ENCODE results near the gene RFX3. TPM values are rescaled to one million over a fixed set of nuclear protein-coding genes. Genes with fewer than 3 reads are reported as not detected.

Gene RFX3
- total and polyA plus RNA-seq, 2 donors (not counting 3 experiments of a cell fraction or from before 2014, with no cell fraction given), result 4.8 to 10.5 TPM

- POLR2A ChIA-PET, result no interaction called here
- Histone ChIP-seq H3K27ac (ENCODE audit: insufficient read depth, low read depth, low read length) (no peak overlapping the region), H3K4me1 (ENCODE audit: control insufficient read depth, extremely low read depth, insufficient read depth, low read length) (peaks cover 22% of the 10 kb centered on the region), H3K36me3 (ENCODE audit: control insufficient read depth in 2 of 2, extremely low read depth in 1 of 2, insufficient read depth in 2 of 2, low read length in 2 of 2) (no peaks in the 10 kb centered on the region), H3K4me3 (replicated peaks in 1 of 3; ENCODE audit: insufficient read depth in 1 of 3, low read depth in 1 of 3, low read length in 3 of 3) (no peak overlapping the region), H3K4me2 (ENCODE audit: insufficient read depth, low read length) (no peak overlapping the region), H3K9ac (replicated peaks; ENCODE audit: extremely low read depth, insufficient read depth, low read length) (no peak overlapping the region), H3K79me2 (ENCODE audit: control insufficient read depth, insufficient read depth, low read length) (no peaks in the 10 kb centered on the region), H3K9me3 (replicated peaks; ENCODE audit: control insufficient read depth, insufficient read depth, low read length) (no peaks in the 10 kb centered on the region), H2AFZ (ENCODE audit: low read depth, low read length) (no peak overlapping the region), H3K9me1 (replicated peaks; ENCODE audit: control insufficient read depth, extremely low read depth, insufficient read depth, low read length) (no peaks in the 10 kb centered on the region), H4K20me1 (replicated peaks; ENCODE audit: control insufficient read depth, extremely low read depth, insufficient read depth, low read length) (no peaks in the 10 kb centered on the region), H3K27me3 (ENCODE audit: control insufficient read depth in 2 of 2, insufficient read depth in 2 of 2, low read length in 2 of 2) (no peaks in the 10 kb centered on the region)
- intact Hi-C loops (cut with micrococcal nuclease) (no loop called here), dilution Hi-C loops (cut with MboI; ENCODE audit: extremely low pct_ligation_motif_present, low sequenced_read_pairs) (no loop called here)
- BruUV-seq (replicated peaks), result no TSS peak
- FAIRE-seq (no peak), DNase-seq (ENCODE audit: low read depth, low spot score) (no peak)
- TF ChIP-seq JUN (IDR thresholded peaks at IDR 0.05; ENCODE audit: borderline replicate concordance, insufficient read depth, insufficient read length, low read depth), result no peak
- no peak for TF ChIP-seq CTCF (IDR thresholded peaks at IDR 0.05; ENCODE audit: extremely low read depth in 1 of 2, insufficient read depth in 1 of 2, low read depth in 1 of 2, low read length in 2 of 2)
- TF ChIP-seq GATA2 (IDR thresholded peaks at IDR 0.05; ENCODE audit: insufficient read depth, insufficient read length, low read depth, low read length), result no peak
- TF ChIP-seq FOS (IDR thresholded peaks at IDR 0.05; ENCODE audit: borderline replicate concordance, insufficient read depth, low read length), result no peak
- TF ChIP-seq MYC (IDR thresholded peaks at IDR 0.05; ENCODE audit: low read depth, low read length), result no peak
- TF ChIP-seq, protein P1, sequence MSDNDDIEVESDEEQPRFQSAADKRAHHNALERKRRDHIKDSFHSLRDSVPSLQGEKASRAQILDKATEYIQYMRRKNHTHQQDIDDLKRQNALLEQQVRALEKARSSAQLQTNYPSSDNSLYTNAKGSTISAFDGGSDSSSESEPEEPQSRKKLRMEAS (IDR thresholded peaks at IDR 0.05; ENCODE audit: insufficient read depth, insufficient read length), result no peak
- no peak for TF ChIP-seq EZH2 (IDR thresholded peaks at IDR 0.05; ENCODE audit: borderline replicate concordance, low read depth, low read length, severe bottlenecking)
- no peak for TF ChIP-seq POLR2A (IDR thresholded peaks at IDR 0.05; ENCODE audit: low read depth, low read length)
- no peak for TF ChIP-seq POLR2AphosphoS5 (IDR thresholded peaks at IDR 0.05; ENCODE audit: insufficient read depth, low read depth, low read length)
- CTCF ChIA-PET, result interaction anchor here (0.9 to 1.6 kb wide), 4 partner anchors 15 to 843 kb away, joined by 3 to 5 read pairs (median 4); no protein-coding TSS in a partner anchor
Measured at GRCh38 chr9:3495855-3496254, 29.9 kb downstream of the RFX3 start.
